Gastrocnemius medialis (tissue), 4 donors: ENCODE measurements around the gene OMG.

ENCODE experiments used
- CTCF ChIP-seq, 5 experiments: fragments of 450-650 bp in 3 of 5; fragments of 200-600 bp in 2 of 5; sonication (generic) in 2 of 5; IDR thresholded peaks in 4 of 5; conservative IDR thresholded peaks in 1 of 5; 1 replicate in 4 of 5; 2 replicates in 1 of 5; pipeline ENCODE4 v1.5.1; 2016 to 2019; ENCODE audit warnings: antibody characterized with exemption in 5 of 5, mild to moderate bottlenecking in 3 of 5, moderate library complexity in 3 of 5
- POLR2A ChIP-seq, 2 donors: fragments of 450-650 bp; IDR thresholded peaks; one replicate each; pipeline ENCODE4 v1.6.1; 2017; ENCODE audit warnings: antibody characterized with exemption in 2 of 2, mild to moderate bottlenecking in 2 of 2, moderate library complexity in 2 of 2

- TF ChIP-seq POLR2A (IDR thresholded peaks at IDR 0.05) = no peak
- no peak for TF ChIP-seq CTCF (IDR thresholded peaks at IDR 0.05 in 4 of 5, conservative IDR thresholded peaks at IDR 0.05 in 1 of 5)
Measured at GRCh38 chr17:31314782-31315100, 17.7 kb upstream of the OMG start.
